ENCODE measurements around the gene TTC39B.
"Not testable (repeated sequence)": the region's sequence is repeated elsewhere in the genome, so short reads cannot be mapped to it uniquely, and the experiment has no call there.

The TTC39B gene

GRCh38 chr9:15262581-15262980, 44.4 kb downstream of the TTC39B start:
- DNase-seq: no peak

- DNase-seq: no peak
These were observed 50.6 kb downstream of the TTC39B start for GRCh38 chr9:15256426-15256825.

DNA sequence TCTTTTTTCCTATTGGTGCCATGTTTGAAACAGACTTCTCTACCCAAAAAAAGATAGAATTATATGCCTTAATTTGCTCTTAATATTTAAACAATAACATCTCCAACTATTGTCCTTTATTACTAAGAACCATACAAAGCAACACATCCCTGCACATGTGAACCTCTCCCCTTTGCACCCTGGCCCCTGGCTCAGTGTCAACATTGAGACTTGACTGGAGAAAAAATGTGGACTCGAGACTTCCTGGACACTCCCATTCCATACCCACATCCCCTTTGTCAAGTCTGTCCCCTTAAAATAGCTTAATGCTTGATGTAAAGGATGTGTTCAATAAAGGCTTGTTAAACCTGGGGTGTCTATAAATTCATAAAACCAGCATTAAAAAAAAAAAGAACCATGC, 53.2 kb downstream of the TTC39B start:
- no peak for DNase-seq

DNA sequence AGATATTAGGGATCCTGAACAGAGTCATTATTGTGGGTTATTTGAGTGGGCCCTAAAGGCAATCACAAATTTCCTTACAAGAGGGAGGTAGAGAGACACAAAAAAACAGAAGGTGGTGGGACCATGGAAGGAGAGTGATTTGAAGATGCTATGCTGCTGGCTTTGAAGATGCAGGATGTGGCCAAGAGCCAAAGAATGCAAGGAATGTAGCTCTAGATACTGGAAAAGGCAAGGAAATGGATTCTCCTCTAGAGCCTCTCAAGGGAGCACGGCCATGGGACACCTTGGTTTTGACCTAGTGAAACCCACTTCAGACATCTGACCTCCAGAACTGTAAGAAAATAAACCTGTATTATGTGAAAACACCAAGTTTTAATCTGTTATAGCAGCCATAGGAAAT, 53.8 kb downstream of the TTC39B start:
- DNase-seq: no peak

DNA sequence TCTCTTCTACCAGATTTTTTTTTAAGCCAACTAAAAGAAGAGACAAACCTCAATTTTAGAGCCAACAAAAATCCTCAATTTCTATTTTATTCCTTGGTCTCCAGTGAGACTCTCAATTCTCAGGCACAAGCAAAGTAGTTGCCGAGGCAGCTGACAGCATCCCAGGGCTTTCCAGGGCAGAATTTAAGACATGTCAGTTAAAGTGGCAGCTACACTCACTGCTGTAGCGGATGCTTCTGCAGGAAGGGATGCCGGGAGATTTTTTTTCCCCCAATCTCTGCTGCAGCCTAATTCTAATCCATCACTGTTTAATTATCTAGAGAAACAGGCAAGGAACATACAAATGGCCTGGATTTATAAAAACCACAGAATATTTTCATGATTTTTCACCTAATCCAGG, 57.0 kb downstream of the TTC39B start:
- no peak for DNase-seq

- DNase-seq: no peak
These were observed 57.8 kb downstream of the TTC39B start for GRCh38 chr9:15249042-15249818.

DNA sequence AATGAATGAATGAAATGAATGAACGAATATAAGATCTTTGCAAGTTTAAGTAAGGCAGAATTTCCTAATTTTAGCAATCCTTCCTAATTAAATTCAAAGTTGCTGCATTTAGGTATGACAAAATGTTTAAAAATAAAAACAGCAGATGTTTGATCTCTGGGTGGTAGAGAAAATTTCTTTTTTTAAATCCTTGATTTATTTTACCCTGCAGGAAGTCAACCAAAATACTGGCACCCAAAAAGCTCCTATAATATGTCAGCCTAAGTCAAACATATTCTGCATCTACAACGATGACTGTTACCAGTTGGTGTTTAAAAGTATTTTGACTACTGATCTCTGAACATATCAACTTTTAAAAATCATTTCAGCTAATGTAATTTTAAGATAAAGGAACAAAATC, 58.4 kb downstream of the TTC39B start:
- no peak for DNase-seq

- DNase-seq: no peak
These were observed 58.9 kb downstream of the TTC39B start for GRCh38 chr9:15248081-15248480.

DNA sequence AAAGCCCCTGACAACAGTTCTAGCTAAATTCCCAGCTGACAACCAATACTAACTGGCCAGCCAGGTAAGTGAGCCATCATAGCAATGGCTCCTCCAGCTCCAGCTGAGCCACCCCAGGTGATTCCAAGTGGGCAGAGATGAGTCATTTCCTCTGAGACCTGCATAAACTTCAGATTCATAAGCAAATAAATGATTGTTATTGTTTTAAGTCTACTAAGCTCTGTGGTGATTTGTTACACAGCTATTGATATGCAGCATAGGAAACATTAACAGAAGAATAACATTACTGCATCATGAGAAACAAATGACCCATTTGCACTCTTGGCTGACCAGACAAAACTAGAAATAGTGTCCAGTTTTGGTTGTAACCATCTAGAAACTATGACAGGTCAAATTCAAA, 60.3 kb downstream of the TTC39B start:
- no peak for DNase-seq

- DNase-seq: no peak
These were observed 60.8 kb downstream of the TTC39B start for GRCh38 chr9:15246243-15246642.

DNA sequence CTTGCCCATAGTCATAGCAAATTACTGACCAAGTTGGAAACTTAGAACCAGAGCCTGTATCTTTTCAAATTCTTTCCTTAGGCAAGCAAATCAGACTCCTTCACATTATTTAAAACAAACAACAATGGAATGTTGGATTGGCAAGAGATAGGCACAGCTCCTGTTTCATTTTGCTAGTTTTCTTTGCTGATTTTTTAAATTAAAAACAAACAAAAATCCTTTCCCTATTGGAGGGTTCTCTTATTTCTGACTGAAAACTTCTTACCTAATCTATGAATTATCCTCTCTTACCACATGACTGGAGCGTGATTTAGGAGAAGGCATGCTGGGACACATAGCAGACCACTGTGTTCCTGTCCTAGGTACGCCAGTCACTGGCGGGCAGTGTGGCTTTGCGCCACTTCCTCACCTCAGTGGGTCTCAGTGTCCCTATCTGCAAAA, 63.0 kb downstream of the TTC39B start:
- no peak for DNase-seq

DNA sequence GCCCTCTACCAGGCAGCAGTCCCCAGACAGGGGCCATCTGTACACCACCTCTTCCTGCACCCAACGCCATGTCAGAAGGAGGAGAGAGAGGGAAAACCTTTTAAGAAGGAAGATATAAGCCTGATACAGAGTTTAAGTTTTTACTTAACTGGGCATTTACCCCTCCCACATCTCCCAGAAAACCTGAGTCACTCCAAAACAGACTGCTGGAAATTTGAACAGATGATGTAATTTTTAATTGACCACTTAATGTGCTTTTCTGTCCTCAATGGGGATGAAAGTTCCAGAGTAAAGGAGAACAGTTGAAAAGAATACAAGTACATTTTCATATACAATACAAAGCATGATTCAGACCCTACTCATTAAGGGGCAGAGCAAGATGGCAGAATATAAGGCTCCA, 63.9 kb downstream of the TTC39B start:
- no peak for DNase-seq

- no peak for DNase-seq
These were observed 66.1 kb downstream of the TTC39B start for GRCh38 chr9:15240927-15241326.

- DNase-seq: no peak
These were observed 67.2 kb downstream of the TTC39B start for GRCh38 chr9:15239816-15240215.

DNA sequence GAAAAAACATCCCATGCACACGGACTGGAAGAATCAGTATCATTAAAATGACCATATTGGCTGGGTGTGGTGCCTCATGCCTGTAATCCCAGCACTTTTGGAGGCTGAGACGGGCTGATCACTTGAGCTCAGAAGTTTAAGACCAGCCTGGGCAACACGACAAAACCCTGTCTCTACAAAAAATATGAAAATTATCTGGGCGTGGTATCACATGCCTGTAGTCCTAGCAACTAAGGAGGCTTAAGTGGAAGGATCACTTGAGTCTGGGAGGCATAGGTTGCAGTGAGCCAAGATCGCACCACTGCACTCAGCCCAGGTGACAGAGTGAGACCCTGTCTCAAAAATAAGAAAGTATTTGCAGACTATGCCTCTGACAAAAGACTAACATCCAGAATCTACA, 68.4 kb downstream of the TTC39B start:
- no peak for DNase-seq

GRCh38 chr9:15235658-15236057, 71.4 kb downstream of the TTC39B start:
- DNase-seq: no peak

DNA sequence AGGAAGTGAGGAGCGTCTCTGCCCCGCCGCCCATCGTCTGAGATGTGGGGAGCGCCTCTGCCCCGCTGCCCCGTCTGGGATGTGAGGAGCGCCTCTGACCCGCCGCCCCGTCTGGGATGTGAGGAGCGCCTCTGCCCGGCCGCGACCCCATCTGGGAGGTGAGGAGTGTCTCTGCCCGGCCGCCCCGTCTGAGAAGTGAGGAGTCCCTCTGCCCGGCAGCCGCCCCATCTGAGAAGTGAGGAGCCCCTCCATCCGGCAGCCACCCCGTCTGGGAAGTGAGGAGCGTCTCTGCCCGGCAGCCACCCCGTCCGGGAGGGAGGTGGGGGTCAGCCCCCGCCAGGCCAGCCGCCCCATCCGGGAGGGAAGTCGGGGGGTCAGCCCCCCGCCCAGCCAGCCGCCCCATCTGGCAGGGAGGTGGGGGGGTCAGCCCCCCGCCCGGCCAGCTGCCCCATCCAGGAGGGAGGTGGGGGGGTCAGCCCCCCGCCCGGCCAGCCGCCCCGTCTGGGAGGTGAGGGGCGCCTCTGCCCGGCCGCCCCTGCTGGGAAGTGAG, 73.0 kb downstream of the TTC39B start:
- DNase-seq: not testable (repeated sequence)

DNA sequence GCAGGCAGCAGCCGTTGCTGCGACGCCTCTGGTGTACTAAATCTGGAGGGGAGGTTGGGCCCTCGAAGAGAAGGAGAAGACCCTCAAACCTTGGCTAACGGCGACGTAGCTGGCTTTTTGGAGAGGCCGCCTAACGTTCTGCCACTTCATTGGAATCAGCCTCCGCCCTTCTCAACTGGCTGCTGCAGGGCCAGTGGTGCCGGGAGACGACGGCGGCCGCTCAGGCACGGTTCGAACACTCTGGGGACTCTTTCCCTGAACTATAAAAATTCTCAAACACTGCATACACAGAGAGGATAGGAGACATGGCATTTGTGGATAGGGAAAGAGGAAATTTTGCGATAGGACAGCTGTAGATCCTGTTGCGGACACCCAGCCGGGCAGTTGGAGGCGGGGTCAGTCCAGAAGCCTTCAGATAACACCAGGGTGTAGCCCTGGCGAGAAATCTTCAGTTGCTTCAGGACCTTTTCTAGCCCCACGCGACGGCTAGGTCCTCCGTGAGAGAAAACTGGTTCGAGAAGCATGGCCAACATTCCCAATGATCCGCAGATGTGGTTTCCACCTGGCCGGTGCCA, 74.2 kb downstream of the TTC39B start:
- DNase-seq: not testable (repeated sequence)

DNA sequence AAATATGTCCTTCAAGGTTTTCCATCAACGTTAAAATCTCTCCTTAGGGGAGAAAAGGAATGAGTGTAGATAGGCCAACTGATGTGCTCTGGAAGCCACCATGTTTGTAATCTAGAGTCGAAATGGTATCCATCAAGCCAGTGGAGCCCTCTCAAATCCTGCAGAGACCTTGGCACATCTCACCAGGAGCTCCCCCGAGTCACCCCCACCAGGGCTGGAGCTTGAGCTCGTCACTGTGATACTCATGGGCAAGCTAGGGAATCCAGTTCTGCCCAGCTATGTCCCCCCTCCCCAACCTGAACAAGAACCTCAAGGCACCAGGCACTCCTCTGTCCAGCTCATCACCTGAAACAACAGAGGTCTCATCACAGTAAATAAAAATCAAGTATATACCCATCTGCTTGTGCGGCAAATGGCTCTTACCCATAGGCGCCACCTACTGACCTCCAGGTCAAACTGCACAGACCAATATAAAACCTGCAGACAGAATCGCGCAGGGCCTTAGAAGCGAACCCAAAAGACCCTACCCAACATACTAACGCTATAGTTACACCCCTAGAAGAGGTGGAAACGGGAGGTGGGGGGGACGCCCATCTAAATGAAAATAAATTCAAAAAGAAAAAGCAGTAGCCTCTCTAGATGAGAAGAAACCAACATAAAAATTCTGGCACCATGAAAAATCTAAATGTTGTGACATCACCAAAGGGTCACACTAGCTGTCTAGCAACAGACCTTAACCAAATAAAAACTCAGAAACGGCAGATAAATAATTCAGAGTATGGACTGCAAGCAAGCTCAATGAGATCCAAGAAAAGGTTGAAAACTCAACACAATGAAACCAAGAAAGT, 75.0 kb downstream of the TTC39B start:
- no peak for DNase-seq

DNA sequence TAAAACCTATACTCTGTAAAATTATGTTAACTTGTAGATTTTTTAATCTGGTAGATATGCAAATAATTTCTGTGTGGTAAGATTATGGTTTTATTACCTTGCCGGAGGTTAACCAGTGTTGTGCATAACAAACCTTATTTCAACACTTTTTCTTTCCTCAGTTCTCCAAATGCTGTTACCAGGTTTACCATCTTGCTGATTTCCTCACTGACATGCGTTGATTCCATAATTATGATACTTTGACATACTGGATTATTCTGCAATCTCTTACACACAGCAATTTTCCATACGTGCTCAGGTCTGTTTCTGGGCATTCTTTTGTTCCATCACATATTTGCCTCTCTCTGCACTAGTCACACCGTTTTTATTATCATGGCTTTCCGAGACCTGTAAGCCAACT, 77.6 kb downstream of the TTC39B start:
- DNase-seq: no peak

DNA sequence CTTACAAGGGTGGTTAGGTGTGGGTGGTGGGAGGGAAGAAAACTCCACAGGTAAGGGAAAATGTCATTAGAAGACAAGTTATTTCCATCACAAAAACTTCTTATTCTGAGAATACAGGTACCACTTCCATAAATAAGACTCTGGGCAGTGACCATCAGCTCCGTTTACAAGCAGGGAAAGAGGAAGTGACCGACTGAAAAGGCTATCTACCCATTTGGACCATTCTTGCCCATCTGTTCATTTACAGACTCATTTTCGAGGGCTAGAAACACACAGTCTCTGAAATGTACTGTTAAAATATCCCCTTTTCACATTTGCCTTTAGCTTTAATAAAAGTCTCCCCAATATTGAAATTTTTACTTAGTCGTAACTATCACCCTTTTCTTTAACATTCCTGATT, 79.5 kb downstream of the TTC39B start:
- no peak for DNase-seq

GRCh38 chr9:15225564-15226126, 81.4 kb downstream of the TTC39B start:
- DNase-seq: no peak

GRCh38 chr9:15222313-15222712, 84.7 kb downstream of the TTC39B start:
- DNase-seq: no peak
